HuH-7 (cell line): ENCODE measurements around the gene TBC1D21.

Source experiments
- DNase-seq: peaks from one replicate; pipeline ENCODE4 v3.0.0; 2011; ENCODE audit warnings: low spot score

TBC1D21 gene

GRCh38 chr15:73862276-73862675, 11.1 kb upstream of the TBC1D21 start:
- no peak for DNase-seq

- no peak for DNase-seq
Measured at GRCh38 chr15:73865379-73865778, 8.0 kb upstream of the TBC1D21 start.

- DNase-seq = no peak
Measured at GRCh38 chr15:73865904-73866303, 7.5 kb upstream of the TBC1D21 start.

GRCh38 chr15:73866481-73866880, 6.9 kb upstream of the TBC1D21 start:
- no peak for DNase-seq

- peak; percentile 18 for DNase-seq
Measured at GRCh38 chr15:73866881-73867410, 6.4 kb upstream of the TBC1D21 start.

- no peak for DNase-seq
Measured at GRCh38 chr15:73867426-73867825, 5.9 kb upstream of the TBC1D21 start.

GRCh38 chr15:73867956-73868355, 5.4 kb upstream of the TBC1D21 start:
- DNase-seq = no peak

- DNase-seq = no peak
Measured at GRCh38 chr15:73869216-73869995, 4.0 kb upstream of the TBC1D21 start.

GRCh38 chr15:73870700-73871408, 2.5 kb upstream of the TBC1D21 start:
- DNase-seq = no peak

GRCh38 chr15:73872346-73872745, 1.0 kb upstream of the TBC1D21 start:
- no peak for DNase-seq

- peak; percentile 56 for DNase-seq
Measured at GRCh38 chr15:73873889-73874511, 636 bp downstream of the TBC1D21 start.

- DNase-seq = no peak
Measured at GRCh38 chr15:73879426-73879825, 6.1 kb downstream of the TBC1D21 start.

GRCh38 chr15:73881579-73882320, 8.4 kb downstream of the TBC1D21 start:
- DNase-seq = no peak

- no peak for DNase-seq
Measured at GRCh38 chr15:73882761-73883419, 9.5 kb downstream of the TBC1D21 start.

GRCh38 chr15:73884159-73884558, 10.8 kb downstream of the TBC1D21 start:
- DNase-seq = no peak

GRCh38 chr15:73885954-73886700, 12.8 kb downstream of the TBC1D21 start:
- DNase-seq = no peak

GRCh38 chr15:73886717-73887345, 13.5 kb downstream of the TBC1D21 start:
- no peak for DNase-seq

- no peak for DNase-seq
Measured at GRCh38 chr15:73887481-73887880, 14.1 kb downstream of the TBC1D21 start.

GRCh38 chr15:73888224-73889041, 15.1 kb downstream of the TBC1D21 start:
- no peak for DNase-seq
